Panc1 (cell line): ENCODE data around the gene HES2. TPM values are rescaled to one million over a fixed set of nuclear protein-coding genes. Genes with fewer than 3 reads are reported as not detected.

Experiments
- ATAC-seq: fragments of 200-7000 bp; cut with Tn5 transposase; 2 replicates; pipeline ENCODE4 v1.9.1; 2020; ENCODE audit warnings: mild to moderate bottlenecking, moderate library complexity
- BruUV-seq: library from RNA; stranded (reverse); fragments of 400-500 nt; replicated peaks from 2 replicates; lab custom pipeline; 2021; lab: Mats Ljungman, UMichigan
- CTCF ChIA-PET: fragments of 300-600 bp; sonication (Branson Sonifier 250); formaldehyde crosslinking; loops from one replicate; lab custom pipeline; 2022; ENCODE audit warnings: antibody characterized with exemption; lab: Charles Lee
- POLR2A ChIA-PET: fragments of 300-600 bp; sonication (Branson Sonifier 250); formaldehyde crosslinking; loops from one replicate; lab custom pipeline; 2022; ENCODE audit warnings: antibody characterized with exemption; lab: Charles Lee
- DNase-seq: peaks from one replicate; pipeline ENCODE4 v3.0.0-alpha.2; 2010; ENCODE audit warnings: low read depth, low spot score
- H3K27ac ChIP-seq: 2 replicates; pipeline ENCODE4 v1.5.1; 2011; ENCODE audit warnings: mild to moderate bottlenecking, low read length, inconsistent platforms
- H3K27me3 ChIP-seq: fragments of 200-500 bp; sonication (Bioruptor generic); 2 replicates; pipeline ENCODE4 v1.6.0; 2014; ENCODE audit warnings: low read length, inconsistent platforms; ENCODE audit not compliant: control insufficient read depth, insufficient read depth
- H3K36me3 ChIP-seq: fragments of 200-500 bp; sonication (Bioruptor generic); 2 replicates; pipeline ENCODE4 v1.5.1; 2014; ENCODE audit warnings: inconsistent platforms, mild to moderate bottlenecking, low read length, moderate library complexity; ENCODE audit not compliant: control insufficient read depth, insufficient read depth
- H3K4me1 ChIP-seq: 2 replicates; pipeline ENCODE4 v1.5.1; 2011; ENCODE audit warnings: inconsistent platforms, mild to moderate bottlenecking, low read length, moderate library complexity; ENCODE audit not compliant: control insufficient read depth, insufficient read depth
- H3K4me3 ChIP-seq, 2 experiments: 2 replicates each; pipeline ENCODE4 v1.5.1; 2011 to 2012; ENCODE audit warnings: low read depth in 2 of 2, low read length in 2 of 2, mild to moderate bottlenecking in 2 of 2, inconsistent platforms in 1 of 2, moderate library complexity in 1 of 2
- H3K9me3 ChIP-seq: fragments of 200-500 bp; sonication (Bioruptor generic); 2 replicates; pipeline ENCODE4 v1.5.1; 2014; ENCODE audit warnings: low read depth, mild to moderate bottlenecking, inconsistent platforms, low read length, moderate library complexity; ENCODE audit not compliant: control insufficient read depth, insufficient read depth
- POLR2AphosphoS5 ChIP-seq: IDR thresholded peaks from 2 replicates; pipeline ENCODE4 v1.6.1; 2012; ENCODE audit warnings: mild to moderate bottlenecking, low read depth, low read length, moderate library complexity
- SIN3A ChIP-seq: IDR thresholded peaks from 2 replicates; pipeline ENCODE4 v1.6.1; 2012; ENCODE audit warnings: low read depth, mild to moderate bottlenecking, low read length, moderate library complexity, borderline replicate concordance; ENCODE audit not compliant: insufficient read depth
- TCF7L2 ChIP-seq: IDR thresholded peaks from 2 replicates; pipeline ENCODE4 v1.6.1; 2011; ENCODE audit warnings: mild to moderate bottlenecking, low read depth, low read length, inconsistent platforms
- in situ Hi-C: cut with HindIII; loops from 2 replicates; pipeline ENCODE4 v1.10.0; 2016; ENCODE audit warnings: low sequenced_read_pairs, low pct_unique_long_range_greater_than_20kb
- intact Hi-C: fragments of 100-400 bp; cut with micrococcal nuclease; formaldehyde crosslinking; loops from one replicate; pipeline ENCODE4 v1.10.0; 2022; ENCODE audit not compliant: unreplicated experiment
- total RNA-seq: library from RNA; stranded (reverse); gene quantifications from one replicate; pipeline ENCODE4 v1.2.1, GENCODE V29; 2021; ENCODE audit not compliant: unreplicated experiment
- TF ChIP-seq, protein P1 (sequence below): fragments of 450-650 bp; IDR thresholded peaks from 2 replicates; pipeline ENCODE4 v1.5.1; 2017; ENCODE audit warnings: mild to moderate bottlenecking
- TF ChIP-seq, protein P2 (sequence below), 2 experiments: IDR thresholded peaks; 2 replicates each; pipeline ENCODE4 v1.6.1; 2011 to 2012; ENCODE audit warnings: low read depth in 2 of 2, control low read depth in 1 of 2, low read length in 1 of 2, mild to moderate bottlenecking in 1 of 2, moderate library complexity in 1 of 2; ENCODE audit not compliant: insufficient read depth in 1 of 2

The HES2 gene
- total RNA-seq, 1 experiment from 2014 or later: 11.1 TPM

DNA sequence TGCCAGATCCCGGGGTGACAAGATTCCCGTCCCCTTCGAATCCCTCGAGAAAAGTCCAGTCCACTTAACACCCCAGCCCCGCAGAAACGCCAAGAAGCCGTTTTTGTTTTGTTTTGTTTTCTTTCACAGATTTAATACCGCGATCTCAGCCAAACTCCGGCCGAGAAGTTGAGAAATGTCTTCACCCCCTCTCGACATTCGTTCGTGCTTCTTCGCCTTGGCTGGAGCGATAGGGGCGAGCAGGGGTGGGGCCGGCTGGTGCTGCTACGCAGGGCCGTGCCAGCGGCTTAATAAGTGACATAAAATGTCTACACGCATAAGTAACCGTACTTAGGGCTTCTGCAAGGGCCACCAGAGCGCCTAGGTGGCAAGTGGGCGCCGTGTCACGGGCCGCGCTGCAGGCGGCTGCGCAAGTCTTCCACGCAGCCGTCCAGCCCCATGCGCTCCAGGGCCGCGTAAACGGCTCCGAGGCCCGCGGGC is 41.4 kb upstream of the HES2 start:
- intact Hi-C loops: no loop called here

DNA sequence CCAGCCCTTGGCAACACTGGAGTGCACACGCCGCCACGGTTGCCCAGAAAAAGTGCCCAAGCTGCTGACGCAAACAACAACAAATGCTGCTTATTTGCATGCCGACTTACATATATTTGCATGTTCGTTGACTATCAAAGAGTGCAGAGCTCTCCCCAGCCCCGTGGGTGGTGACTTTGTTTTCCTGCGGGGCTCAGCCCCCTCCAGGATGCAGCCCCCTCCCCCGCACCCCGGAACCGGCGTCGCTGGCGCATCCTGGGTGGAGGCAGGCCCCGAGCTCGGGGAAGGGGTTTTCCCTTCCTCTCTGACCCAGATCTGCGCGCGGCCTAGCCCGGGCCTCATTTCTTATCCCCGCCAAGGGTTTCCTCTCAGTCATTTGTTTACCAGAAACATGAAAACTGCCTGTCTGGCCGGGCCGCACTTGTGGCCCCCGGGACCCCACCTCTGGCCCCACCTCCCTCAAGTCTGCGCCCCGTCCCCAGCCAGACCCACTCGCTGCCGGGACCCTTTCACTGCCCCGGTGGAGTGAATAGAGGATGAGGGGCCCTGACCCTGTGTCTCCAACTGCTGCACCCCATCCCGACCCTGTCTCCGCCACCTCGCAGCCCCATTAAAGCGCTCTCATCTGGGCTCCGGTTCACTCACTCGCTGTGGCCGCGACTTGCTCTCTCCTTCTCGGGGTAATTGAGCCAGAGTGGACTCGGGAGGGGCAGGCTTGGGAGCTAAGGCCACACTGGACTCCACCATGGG is 40.8 kb upstream of the HES2 start:
- no TSS peak for BruUV-seq

More for the DNA sequence above, 41.4 kb upstream of the HES2 start:
- no peak overlapping the region for H3K4me3 ChIP-seq
- in situ Hi-C loops: no loop called here
- H3K27me3 ChIP-seq: no peaks in the 10 kb centered on the region
- DNase-seq (no peak), ATAC-seq (no peak)
- POLR2A ChIA-PET: no interaction called here
- no peaks in the 10 kb centered on the region for H3K9me3 ChIP-seq
- H3K4me1 ChIP-seq: no peaks in the 10 kb centered on the region; the same call in 1 of the 2 replicates
- BruUV-seq: no TSS peak
- TF ChIP-seq, protein P1, sequence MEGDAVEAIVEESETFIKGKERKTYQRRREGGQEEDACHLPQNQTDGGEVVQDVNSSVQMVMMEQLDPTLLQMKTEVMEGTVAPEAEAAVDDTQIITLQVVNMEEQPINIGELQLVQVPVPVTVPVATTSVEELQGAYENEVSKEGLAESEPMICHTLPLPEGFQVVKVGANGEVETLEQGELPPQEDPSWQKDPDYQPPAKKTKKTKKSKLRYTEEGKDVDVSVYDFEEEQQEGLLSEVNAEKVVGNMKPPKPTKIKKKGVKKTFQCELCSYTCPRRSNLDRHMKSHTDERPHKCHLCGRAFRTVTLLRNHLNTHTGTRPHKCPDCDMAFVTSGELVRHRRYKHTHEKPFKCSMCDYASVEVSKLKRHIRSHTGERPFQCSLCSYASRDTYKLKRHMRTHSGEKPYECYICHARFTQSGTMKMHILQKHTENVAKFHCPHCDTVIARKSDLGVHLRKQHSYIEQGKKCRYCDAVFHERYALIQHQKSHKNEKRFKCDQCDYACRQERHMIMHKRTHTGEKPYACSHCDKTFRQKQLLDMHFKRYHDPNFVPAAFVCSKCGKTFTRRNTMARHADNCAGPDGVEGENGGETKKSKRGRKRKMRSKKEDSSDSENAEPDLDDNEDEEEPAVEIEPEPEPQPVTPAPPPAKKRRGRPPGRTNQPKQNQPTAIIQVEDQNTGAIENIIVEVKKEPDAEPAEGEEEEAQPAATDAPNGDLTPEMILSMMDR: no peak
- TF ChIP-seq POLR2AphosphoS5: no peak
- TF ChIP-seq SIN3A: no peak
- no peak for TF ChIP-seq TCF7L2
- TF ChIP-seq, protein P2, sequence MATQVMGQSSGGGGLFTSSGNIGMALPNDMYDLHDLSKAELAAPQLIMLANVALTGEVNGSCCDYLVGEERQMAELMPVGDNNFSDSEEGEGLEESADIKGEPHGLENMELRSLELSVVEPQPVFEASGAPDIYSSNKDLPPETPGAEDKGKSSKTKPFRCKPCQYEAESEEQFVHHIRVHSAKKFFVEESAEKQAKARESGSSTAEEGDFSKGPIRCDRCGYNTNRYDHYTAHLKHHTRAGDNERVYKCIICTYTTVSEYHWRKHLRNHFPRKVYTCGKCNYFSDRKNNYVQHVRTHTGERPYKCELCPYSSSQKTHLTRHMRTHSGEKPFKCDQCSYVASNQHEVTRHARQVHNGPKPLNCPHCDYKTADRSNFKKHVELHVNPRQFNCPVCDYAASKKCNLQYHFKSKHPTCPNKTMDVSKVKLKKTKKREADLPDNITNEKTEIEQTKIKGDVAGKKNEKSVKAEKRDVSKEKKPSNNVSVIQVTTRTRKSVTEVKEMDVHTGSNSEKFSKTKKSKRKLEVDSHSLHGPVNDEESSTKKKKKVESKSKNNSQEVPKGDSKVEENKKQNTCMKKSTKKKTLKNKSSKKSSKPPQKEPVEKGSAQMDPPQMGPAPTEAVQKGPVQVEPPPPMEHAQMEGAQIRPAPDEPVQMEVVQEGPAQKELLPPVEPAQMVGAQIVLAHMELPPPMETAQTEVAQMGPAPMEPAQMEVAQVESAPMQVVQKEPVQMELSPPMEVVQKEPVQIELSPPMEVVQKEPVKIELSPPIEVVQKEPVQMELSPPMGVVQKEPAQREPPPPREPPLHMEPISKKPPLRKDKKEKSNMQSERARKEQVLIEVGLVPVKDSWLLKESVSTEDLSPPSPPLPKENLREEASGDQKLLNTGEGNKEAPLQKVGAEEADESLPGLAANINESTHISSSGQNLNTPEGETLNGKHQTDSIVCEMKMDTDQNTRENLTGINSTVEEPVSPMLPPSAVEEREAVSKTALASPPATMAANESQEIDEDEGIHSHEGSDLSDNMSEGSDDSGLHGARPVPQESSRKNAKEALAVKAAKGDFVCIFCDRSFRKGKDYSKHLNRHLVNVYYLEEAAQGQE (IDR thresholded peaks at IDR 0.05; ENCODE audit: insufficient read depth in 1 of 2, low read depth in 2 of 2, low read length in 1 of 2): no peak
- no peaks in the 10 kb centered on the region for H3K36me3 ChIP-seq
- CTCF ChIA-PET: no interaction called here
- no peak overlapping the region for H3K27ac ChIP-seq

More for the DNA sequence above, 40.8 kb upstream of the HES2 start:
- ChIA-PET CTCF (interaction anchor here (0.7 kb wide), 2 partner anchors 14 to 31 kb away, joined by 5 to 6 read pairs; partner anchors contain the start of gene PLEKHG5), POLR2A (interaction anchor here (0.7 kb wide), 1 partner anchor 361 kb away, joined by 10 read pairs; no protein-coding TSS in a partner anchor)
- DNase-seq (no peak), ATAC-seq (no peak)
- no peaks in the 10 kb centered on the region for H3K36me3 ChIP-seq
- no peaks in the 10 kb centered on the region; the same call in 1 of the 2 replicates for H3K4me1 ChIP-seq
- H3K27me3 ChIP-seq: no peaks in the 10 kb centered on the region
- H3K4me3 ChIP-seq: no peak overlapping the region
- intact Hi-C loops: no loop called here
- no peaks in the 10 kb centered on the region for H3K9me3 ChIP-seq
- TF ChIP-seq, protein P2 (IDR thresholded peaks at IDR 0.05; ENCODE audit: insufficient read depth in 1 of 2, low read depth in 2 of 2, low read length in 1 of 2): no peak
- TF ChIP-seq, protein P1: no peak
- TF ChIP-seq POLR2AphosphoS5 (no peak), TCF7L2 (no peak), SIN3A (no peak)
- in situ Hi-C loops: no loop called here
- no peak overlapping the region for H3K27ac ChIP-seq
